Measurements from ENCODE around the gene ZFHX3.

Gene ZFHX3

DNA sequence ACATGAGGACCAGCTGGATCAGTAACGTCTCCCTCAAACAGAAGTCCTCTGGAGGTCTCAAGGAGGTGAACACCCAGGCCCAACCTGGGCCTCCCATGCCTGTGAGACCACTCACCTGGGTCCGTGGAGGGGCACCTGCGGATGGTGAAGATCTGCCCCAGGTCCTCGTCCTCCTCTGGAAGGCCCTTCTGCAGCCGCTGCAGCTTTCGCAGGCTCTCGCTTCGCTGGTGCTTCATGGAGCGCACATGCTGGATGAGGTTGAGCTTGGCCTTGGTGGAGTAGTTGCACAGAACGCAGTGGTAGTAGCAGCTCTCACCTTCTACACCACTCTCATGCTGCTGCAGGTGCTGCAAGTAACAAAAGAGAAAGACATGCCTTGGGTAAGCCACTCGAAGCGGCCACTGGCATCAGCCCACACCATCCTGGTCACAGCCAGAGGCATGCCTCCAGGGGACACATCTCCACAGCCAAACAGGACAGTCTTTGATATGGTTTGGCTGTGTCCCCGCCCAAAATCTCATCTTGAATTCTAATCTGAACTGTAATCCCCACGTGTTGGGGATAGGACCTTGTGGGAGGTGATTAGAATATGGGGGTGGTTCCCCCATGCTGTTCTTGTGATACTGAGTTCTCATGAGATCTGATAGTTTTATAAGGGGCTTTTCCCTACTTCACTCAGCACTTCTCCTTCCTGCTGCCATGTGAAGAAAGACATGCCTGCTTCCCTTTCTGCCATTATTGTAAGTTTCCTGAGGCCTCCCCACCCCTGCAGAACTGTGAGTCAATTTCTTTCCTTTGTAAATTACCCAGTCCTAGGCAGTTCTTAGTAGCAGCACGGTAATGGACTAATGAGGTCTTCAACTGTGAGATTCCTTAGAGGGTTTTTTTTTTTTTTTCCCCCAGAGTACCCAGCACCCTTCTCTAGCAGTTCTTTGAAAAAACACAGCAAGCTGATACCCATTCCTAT, 158.0 kb downstream of the ZFHX3 start:
- H3K27ac Mint-ChIP-seq, result no peak overlapping the region
- H3K36me3 Mint-ChIP-seq (ENCODE audit: low read depth), result peaks cover 63% of the 10 kb centered on the region
- peaks cover 29% of the 10 kb centered on the region for H3K4me1 Mint-ChIP-seq
- no peak for TF ChIP-seq CTCF (IDR thresholded peaks at IDR 0.05; ENCODE audit: unreplicated experiment in 3 of 3)
- H3K9me3 Mint-ChIP-seq, result no peaks in the 10 kb centered on the region
- no peaks in the 10 kb centered on the region for H3K27me3 Mint-ChIP-seq (ENCODE audit: low read depth)
- H3K4me3 Mint-ChIP-seq, result no peak overlapping the region

- Mint-ChIP-seq H3K27ac (peak overlapping the region in 1 of 3 experiments; percentile 12), H3K9me3 (no peaks in the 10 kb centered on the region), H3K36me3 (ENCODE audit: low read depth) (peaks cover 69% of the 10 kb centered on the region), H3K4me1 (peaks cover 25% of the 10 kb centered on the region), H3K4me3 (no peak overlapping the region), H3K27me3 (ENCODE audit: low read depth) (no peaks in the 10 kb centered on the region)
- TF ChIP-seq CTCF (IDR thresholded peaks at IDR 0.05; ENCODE audit: unreplicated experiment in 3 of 3), result no peak
Observed at GRCh38 chr16:72887537-72887936, 160.4 kb downstream of the ZFHX3 start.

DNA sequence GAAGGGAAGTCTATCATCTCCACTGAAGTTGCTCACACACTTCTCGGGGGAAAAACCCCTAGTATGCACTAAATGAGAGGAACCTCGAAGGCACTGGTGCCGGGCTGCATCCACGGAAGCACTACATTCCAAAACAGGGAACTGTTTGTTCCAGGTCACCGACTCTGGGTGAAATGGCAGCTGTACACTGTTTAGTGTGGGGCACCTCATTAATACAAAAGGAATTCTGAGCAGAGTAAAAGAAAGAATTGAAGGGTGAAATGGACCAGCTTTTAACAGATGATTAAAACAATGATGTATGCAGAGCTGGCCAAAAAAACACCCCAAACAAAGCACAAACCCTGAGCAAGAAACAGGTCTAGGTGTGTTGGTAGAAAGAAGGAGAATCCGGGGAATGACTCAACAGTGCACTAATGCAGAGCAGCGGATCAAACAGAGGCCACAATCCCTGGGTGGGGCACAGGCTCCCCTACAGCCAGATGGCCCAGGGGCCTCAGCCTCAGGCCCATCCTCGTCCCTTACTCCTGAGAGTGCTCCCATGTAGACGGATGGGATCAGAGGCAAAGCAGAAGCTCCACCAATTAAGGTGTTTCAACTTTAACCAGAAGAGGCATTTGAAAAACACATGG, 161.5 kb downstream of the ZFHX3 start:
- Mint-ChIP-seq H3K27me3 (ENCODE audit: low read depth) (no peaks in the 10 kb centered on the region), H3K9me3 (no peaks in the 10 kb centered on the region), H3K4me3 (no peak overlapping the region), H3K27ac (peak overlapping the region in 1 of 3 experiments; percentile 81), H3K4me1 (peaks cover 25% of the 10 kb centered on the region), H3K36me3 (ENCODE audit: low read depth) (peaks cover 63% of the 10 kb centered on the region)
- TF ChIP-seq CTCF (IDR thresholded peaks at IDR 0.05; ENCODE audit: unreplicated experiment in 3 of 3), result no peak

GRCh38 chr16:72884573-72884972, 163.4 kb downstream of the ZFHX3 start:
- no peak for TF ChIP-seq CTCF (IDR thresholded peaks at IDR 0.05; ENCODE audit: unreplicated experiment in 3 of 3)
- no peak overlapping the region for H3K4me3 Mint-ChIP-seq
- no peak overlapping the region for H3K27ac Mint-ChIP-seq
- peaks cover 50% of the 10 kb centered on the region for H3K36me3 Mint-ChIP-seq (ENCODE audit: low read depth)
- no peaks in the 10 kb centered on the region for H3K9me3 Mint-ChIP-seq
- H3K27me3 Mint-ChIP-seq (ENCODE audit: low read depth), result no peaks in the 10 kb centered on the region
- H3K4me1 Mint-ChIP-seq, result peaks cover 25% of the 10 kb centered on the region

DNA sequence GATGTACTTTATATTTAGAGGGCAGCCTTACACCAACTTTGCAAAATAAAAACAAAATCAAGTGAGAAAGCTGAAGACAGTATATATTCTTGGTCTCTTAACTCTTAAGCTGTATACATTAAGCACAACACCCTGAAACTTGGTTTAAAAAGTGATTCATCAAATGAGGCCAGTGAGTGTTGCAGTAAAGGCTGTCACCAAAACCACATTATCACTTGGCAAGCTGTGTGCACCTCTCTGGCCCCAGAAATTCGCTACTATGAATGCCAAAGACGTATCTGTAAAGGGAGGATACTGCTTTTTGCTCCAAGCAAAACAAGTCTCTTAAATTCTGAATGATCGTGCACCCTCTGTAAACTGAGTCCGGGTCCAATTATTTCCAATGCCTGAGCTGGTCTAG, 163.9 kb downstream of the ZFHX3 start:
- no peak for TF ChIP-seq CTCF (IDR thresholded peaks at IDR 0.05; ENCODE audit: unreplicated experiment in 3 of 3)
- Mint-ChIP-seq H3K4me1 (peaks cover 25% of the 10 kb centered on the region), H3K27me3 (ENCODE audit: low read depth) (no peaks in the 10 kb centered on the region), H3K9me3 (no peaks in the 10 kb centered on the region), H3K4me3 (no peak overlapping the region), H3K27ac (no peak overlapping the region), H3K36me3 (ENCODE audit: low read depth) (peaks cover 45% of the 10 kb centered on the region)

Measured in nephron (organoid).